Gastroesophageal sphincter (tissue), 4 donors: ENCODE measurements around the gene DOK6. TPM values are rescaled to one million over a fixed set of nuclear protein-coding genes. Genes with fewer than 3 reads are reported as not detected.

Experiments
- ATAC-seq: fragments of 150-250 bp; one replicate; pipeline ENCODE4 v1.9.1; 2016; ENCODE audit warnings: mild to moderate bottlenecking, moderate library complexity
- H3K27ac ChIP-seq, 4 donors: fragments of 200-600 bp; sonication (generic) in 3 of 4; 1 replicate in 3 of 4; 2 replicates in 1 of 4; pipeline ENCODE4 v1.5.1; 2016 to 2019
- H3K27me3 ChIP-seq: fragments of 200-600 bp; sonication (generic); one replicate; pipeline ENCODE4 v1.5.1; 2019
- H3K36me3 ChIP-seq, 2 donors: fragments of 200-600 bp; sonication (generic); one replicate each; pipeline ENCODE4 v1.5.1; 2019; ENCODE audit warnings: control low read depth in 1 of 2
- H3K4me1 ChIP-seq, 3 donors: fragments of 200-600 bp; sonication (generic); 1 replicate in 2 of 3; 2 replicates in 1 of 3; pipeline ENCODE4 v1.5.1; 2016 to 2019; ENCODE audit warnings: control low read depth in 2 of 3
- H3K4me3 ChIP-seq, 2 donors: fragments of 200-600 bp; sonication (generic); one replicate each; pipeline ENCODE4 v1.5.1; 2019; ENCODE audit warnings: mild to moderate bottlenecking in 1 of 2, moderate library complexity in 1 of 2
- H3K9me3 ChIP-seq, 3 donors: fragments of 200-600 bp; sonication (generic); one replicate each; pipeline ENCODE4 v1.5.1; 2017 to 2019; ENCODE audit warnings: control low read depth in 2 of 3
- EP300 ChIP-seq: sonication (generic); formaldehyde crosslinking; IDR thresholded peaks from one replicate; pipeline ENCODE4 v1.6.1; 2017; ENCODE audit warnings: antibody characterized with exemption, mild to moderate bottlenecking
- POLR2A ChIP-seq, 2 donors: fragments of 450-650 bp; IDR thresholded peaks; one replicate each; pipeline ENCODE4 v1.6.1; 2017; ENCODE audit warnings: antibody characterized with exemption in 2 of 2, mild to moderate bottlenecking in 2 of 2, moderate library complexity in 1 of 2
- POLR2AphosphoS5 ChIP-seq: sonication (generic); formaldehyde crosslinking; IDR thresholded peaks from one replicate; pipeline ENCODE4 v1.6.1; 2017; ENCODE audit warnings: antibody characterized with exemption
- WGBS, 2 donors: methylation state at CpG; one replicate each; pipeline ENCODE4 v1.1.5; 2018; ENCODE audit warnings: low coverage in 1 of 2; 5-methylcytosine and 5-hydroxymethylcytosine counted together
- total RNA-seq, 4 donors: library from RNA; depleted of rRNA; stranded (reverse); fragments of >200 nt; gene quantifications; one replicate each; pipeline ENCODE4 v1.1.0, GENCODE V29; 2016
- TF ChIP-seq, protein P1 (sequence below), 4 experiments: fragments of 200-600 bp in 2 of 4; fragments of 450-650 bp in 2 of 4; sonication (generic) in 1 of 4; IDR thresholded peaks; one replicate each; pipeline ENCODE4 v1.5.1; 2017 to 2019; ENCODE audit warnings: antibody characterized with exemption in 4 of 4, mild to moderate bottlenecking in 2 of 4, moderate library complexity in 2 of 4

The DOK6 gene
- total RNA-seq, 4 donors from 2014 or later = 0.62 to 3.4 (median 2.7) TPM

DNA sequence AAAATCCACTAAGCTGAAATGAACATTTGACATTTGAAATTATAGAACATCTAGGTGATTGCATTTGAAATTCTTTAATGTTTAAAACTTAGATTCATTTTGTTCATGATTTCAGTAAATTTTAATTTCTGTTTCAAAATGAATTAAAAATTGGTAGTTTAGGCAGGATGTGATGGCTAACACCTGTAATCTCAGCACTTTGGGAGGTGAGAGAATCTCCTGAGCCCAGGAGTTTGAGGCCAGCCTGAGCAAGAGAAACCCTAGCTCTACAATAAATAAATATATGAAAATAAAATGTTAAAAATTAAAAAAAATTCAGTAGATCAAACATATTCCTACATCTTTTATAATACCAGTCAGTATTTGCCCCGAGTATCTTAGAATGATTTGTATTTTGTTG is 330.0 kb downstream of the DOK6 start:
- Histone ChIP-seq H3K27ac (no peak overlapping the region), H3K4me1 (no peaks in the 10 kb centered on the region), H3K27me3 (no peaks in the 10 kb centered on the region), H3K4me3 (no peak overlapping the region), H3K36me3 (no peaks in the 10 kb centered on the region), H3K9me3 (peaks cover 0 to 6% (median 0%) of the 10 kb centered on the region in 3 donors)
- ATAC-seq = no peak
- TF ChIP-seq, protein P1, sequence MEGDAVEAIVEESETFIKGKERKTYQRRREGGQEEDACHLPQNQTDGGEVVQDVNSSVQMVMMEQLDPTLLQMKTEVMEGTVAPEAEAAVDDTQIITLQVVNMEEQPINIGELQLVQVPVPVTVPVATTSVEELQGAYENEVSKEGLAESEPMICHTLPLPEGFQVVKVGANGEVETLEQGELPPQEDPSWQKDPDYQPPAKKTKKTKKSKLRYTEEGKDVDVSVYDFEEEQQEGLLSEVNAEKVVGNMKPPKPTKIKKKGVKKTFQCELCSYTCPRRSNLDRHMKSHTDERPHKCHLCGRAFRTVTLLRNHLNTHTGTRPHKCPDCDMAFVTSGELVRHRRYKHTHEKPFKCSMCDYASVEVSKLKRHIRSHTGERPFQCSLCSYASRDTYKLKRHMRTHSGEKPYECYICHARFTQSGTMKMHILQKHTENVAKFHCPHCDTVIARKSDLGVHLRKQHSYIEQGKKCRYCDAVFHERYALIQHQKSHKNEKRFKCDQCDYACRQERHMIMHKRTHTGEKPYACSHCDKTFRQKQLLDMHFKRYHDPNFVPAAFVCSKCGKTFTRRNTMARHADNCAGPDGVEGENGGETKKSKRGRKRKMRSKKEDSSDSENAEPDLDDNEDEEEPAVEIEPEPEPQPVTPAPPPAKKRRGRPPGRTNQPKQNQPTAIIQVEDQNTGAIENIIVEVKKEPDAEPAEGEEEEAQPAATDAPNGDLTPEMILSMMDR (IDR thresholded peaks at IDR 0.05) = no peak
- TF ChIP-seq POLR2A (IDR thresholded peaks at IDR 0.05) = no peak
- no peak for TF ChIP-seq EP300
- TF ChIP-seq POLR2AphosphoS5 = no peak
- WGBS, 2 donors = 79 to 90% methylated on average over 1 of the region's 1 CpG

GRCh38 chr18:69734536-69734935 is 333.8 kb downstream of the DOK6 start:
- no peak for TF ChIP-seq POLR2A (IDR thresholded peaks at IDR 0.05)
- TF ChIP-seq, protein P1 (IDR thresholded peaks at IDR 0.05) = no peak
- no peak for TF ChIP-seq EP300
- TF ChIP-seq POLR2AphosphoS5 = no peak
- Histone ChIP-seq H3K4me3 (no peak overlapping the region), H3K27ac (no peak overlapping the region), H3K36me3 (no peaks in the 10 kb centered on the region), H3K4me1 (no peaks in the 10 kb centered on the region), H3K9me3 (peaks cover 0 to 6% (median 0%) of the 10 kb centered on the region in 3 donors), H3K27me3 (no peaks in the 10 kb centered on the region)
- no peak for ATAC-seq
- 87 to 94% methylated on average over 2 of the region's 2 CpGs for WGBS, 2 donors

GRCh38 chr18:69736730-69737129 is 336.0 kb downstream of the DOK6 start:
- peaks cover 0 to 6% (median 0%) of the 10 kb centered on the region in 3 donors for H3K9me3 ChIP-seq
- ATAC-seq = no peak
- no peak overlapping the region for H3K4me3 ChIP-seq
- H3K4me1 ChIP-seq = no peaks in the 10 kb centered on the region
- 86 to 89% methylated on average over 2 of the region's 2 CpGs for WGBS, 2 donors
- H3K36me3 ChIP-seq = no peaks in the 10 kb centered on the region
- no peaks in the 10 kb centered on the region for H3K27me3 ChIP-seq
- TF ChIP-seq, protein P1 (IDR thresholded peaks at IDR 0.05) = no peak
- TF ChIP-seq POLR2AphosphoS5 = no peak
- no peak for TF ChIP-seq POLR2A (IDR thresholded peaks at IDR 0.05)
- no peak for TF ChIP-seq EP300
- H3K27ac ChIP-seq = no peak overlapping the region

- H3K4me1 ChIP-seq = no peaks in the 10 kb centered on the region
- H3K9me3 ChIP-seq = peaks cover 0 to 6% (median 0%) of the 10 kb centered on the region in 3 donors
- H3K4me3 ChIP-seq = no peak overlapping the region
- WGBS, 2 donors = 88 to 94% methylated on average over 3 of the region's 3 CpGs
- TF ChIP-seq POLR2AphosphoS5 = no peak
- TF ChIP-seq, protein P1 (IDR thresholded peaks at IDR 0.05) = no peak
- no peak for TF ChIP-seq EP300
- TF ChIP-seq POLR2A (IDR thresholded peaks at IDR 0.05) = no peak
- no peaks in the 10 kb centered on the region for H3K27me3 ChIP-seq
- ATAC-seq = no peak
- H3K36me3 ChIP-seq = no peaks in the 10 kb centered on the region
- no peak overlapping the region for H3K27ac ChIP-seq
Measured at GRCh38 chr18:69737851-69738250, 337.2 kb downstream of the DOK6 start.

DNA sequence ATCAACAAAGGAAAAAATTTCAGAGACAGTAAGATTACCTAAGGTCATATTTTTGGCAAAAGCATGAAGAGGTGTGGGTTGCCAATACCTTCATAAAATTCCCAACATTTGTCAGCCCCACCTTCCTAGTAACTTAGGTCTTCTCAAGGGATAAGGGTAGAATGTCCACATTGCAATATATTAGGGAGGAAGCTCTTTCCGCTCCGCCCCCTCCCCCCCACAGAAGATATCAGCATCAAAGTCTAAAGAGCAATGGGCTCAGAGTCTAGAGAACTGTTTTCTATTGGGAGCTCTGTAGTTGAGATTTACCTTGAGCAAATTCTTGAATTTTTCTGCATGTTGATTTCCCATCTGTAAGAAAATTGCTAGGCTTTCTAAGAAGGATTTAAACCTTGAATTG is 346.7 kb downstream of the DOK6 start:
- 91 to 100% methylated on average over 1 to 2 of the region's 2 CpGs for WGBS, 2 donors
- no peak overlapping the region for H3K4me3 ChIP-seq
- H3K4me1 ChIP-seq = no peaks in the 10 kb centered on the region
- H3K36me3 ChIP-seq = no peaks in the 10 kb centered on the region
- TF ChIP-seq, protein P1 (IDR thresholded peaks at IDR 0.05) = no peak
- TF ChIP-seq POLR2AphosphoS5 (no peak), EP300 (no peak)
- H3K27ac ChIP-seq = no peak overlapping the region
- peaks cover 0 to 13% (median 0%) of the 10 kb centered on the region in 3 donors for H3K9me3 ChIP-seq
- H3K27me3 ChIP-seq = no peaks in the 10 kb centered on the region
- ATAC-seq = no peak
